Cortex of kidney (tissue), 1 donor: Measurements from ENCODE around the gene DAZ2.
"Not testable (repeated sequence)": the region's sequence is repeated elsewhere in the genome, so short reads cannot be mapped to it uniquely, and the experiment has no call there.

Experiments used
- DNase-seq: peaks from one replicate; lab custom pipeline; 2025; lab: John Stamatoyannopoulos, UW

The DAZ2 gene

GRCh38 chrY:23219233-23219632 lies at the start of gene DAZ2:
DAZ2 (plus strand) TSS chrY:23219533; CDS start chrY:23219741, 208 bp downstream.
- DNase-seq, result not testable (repeated sequence)

- not testable (repeated sequence) for DNase-seq
These were observed 20.4 kb upstream of the DAZ2 start, which contains the start of gene DAZ1 for GRCh38 chrY:23198908-23199307. DAZ1 (minus strand) TSS chrY:23199008; CDS start chrY:23198800, 208 bp downstream.

- not testable (repeated sequence) for DNase-seq
These were observed 11.9 kb upstream of the DAZ2 start for GRCh38 chrY:23207455-23207854.

GRCh38 chrY:23209802-23210495 lies 9.4 kb upstream of the DAZ2 start:
- DNase-seq, result not testable (repeated sequence)

GRCh38 chrY:23210681-23211080 lies 8.7 kb upstream of the DAZ2 start:
- DNase-seq, result not testable (repeated sequence)
